Anterior cingulate cortex (tissue), 58 donors: Measurements from ENCODE around the gene MBD4.
"Not testable (repeated sequence)": the region's sequence is repeated elsewhere in the genome, so short reads cannot be mapped to it uniquely, and the experiment has no call there.

Experiments
- DNase-seq, 58 donors: peaks; one replicate each; lab custom pipeline; 2025; lab: John Stamatoyannopoulos, UW

Gene MBD4

DNA sequence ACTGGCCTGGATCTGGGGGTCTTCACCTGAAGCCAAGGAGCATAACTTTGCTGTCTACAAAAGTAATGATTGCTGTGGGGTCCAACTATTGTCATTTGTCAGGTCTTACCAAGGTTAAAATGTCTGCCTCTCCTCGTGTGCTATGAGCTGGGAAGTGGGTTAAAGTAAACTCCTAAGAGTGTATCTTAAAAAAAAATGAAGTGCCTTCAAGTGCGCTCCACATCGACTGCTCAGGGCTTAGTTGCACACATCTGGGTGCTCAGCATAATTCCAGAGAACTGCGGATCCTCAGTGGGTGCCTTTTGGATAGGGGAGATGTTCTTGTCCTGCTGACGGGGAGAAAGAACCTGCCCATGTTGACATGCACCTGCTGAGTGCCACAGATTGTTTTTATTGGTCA is 52.3 kb downstream of the MBD4 start:
- DNase-seq, result no peak

DNA sequence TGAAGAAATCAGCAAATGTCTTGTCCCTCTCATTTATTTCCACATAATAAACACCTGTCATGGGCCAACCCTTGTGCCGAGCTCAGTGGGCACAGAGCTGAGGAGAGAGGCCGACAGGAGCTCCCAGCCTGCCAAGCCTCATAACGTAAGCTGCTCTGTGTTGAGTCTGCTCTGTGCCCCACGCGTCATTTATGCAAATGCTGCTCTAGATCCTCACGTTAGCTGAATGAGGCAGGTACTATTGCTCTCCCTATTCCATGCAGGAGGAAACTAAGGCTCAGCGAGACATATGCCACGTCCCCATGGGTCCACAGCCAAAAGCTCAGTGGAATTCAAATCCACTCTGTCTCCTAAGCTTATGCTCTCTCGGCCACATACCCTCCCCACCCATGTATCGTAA is 52.8 kb downstream of the MBD4 start:
- no peak for DNase-seq

DNA sequence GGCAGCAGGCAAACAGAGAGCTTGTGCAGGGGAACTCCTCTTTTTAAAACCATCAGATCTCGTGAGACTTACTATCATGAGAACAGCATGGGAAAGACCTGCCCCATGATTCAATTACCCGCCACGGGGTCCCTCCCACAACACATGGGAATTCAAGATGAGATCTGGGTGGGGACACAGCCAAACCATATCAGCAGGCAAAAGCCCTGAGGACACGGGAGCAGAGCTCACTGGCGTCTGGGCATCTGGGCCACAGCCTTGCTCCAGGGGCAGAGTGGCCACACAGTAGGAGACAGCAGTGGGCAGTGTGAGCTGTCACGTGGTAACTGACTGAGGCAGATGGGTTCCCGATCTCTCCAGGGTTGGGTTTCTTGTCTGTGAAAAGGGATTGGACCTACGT is 54.2 kb downstream of the MBD4 start:
- not testable (repeated sequence) for DNase-seq

DNA sequence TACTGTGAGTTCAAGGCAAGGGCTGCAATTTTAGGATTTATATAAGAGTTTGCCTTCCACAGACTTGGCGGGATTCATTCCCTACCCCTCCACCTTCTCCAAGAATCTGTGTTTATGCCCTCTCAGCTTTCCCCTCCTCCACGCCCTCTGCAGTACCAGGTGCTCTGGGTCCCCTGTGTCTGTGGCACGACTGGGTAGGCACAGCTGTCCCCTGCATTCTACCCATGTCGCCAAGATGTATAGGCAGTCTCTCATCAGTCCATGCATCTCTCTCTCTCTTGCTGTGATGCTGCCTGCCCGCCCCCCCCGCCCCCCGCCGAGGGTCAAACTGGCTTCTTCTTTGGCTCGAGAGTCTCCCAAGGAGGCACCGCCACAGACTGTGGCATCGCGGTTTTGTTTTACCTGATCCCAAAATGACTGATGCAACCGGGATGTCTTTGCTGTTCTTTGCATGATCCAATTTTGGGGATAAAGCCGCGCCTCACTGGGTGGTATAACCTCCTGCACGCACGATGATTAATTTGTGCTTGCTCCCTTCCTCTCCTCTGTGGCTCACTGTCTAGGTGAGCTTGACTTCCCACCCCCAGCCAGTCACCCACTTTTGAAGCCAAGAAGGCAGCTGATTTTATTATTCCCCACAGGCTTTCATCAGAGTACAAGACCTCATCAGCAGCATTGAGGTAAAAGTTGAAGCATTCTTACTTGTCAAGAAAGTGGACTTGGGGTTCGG is 55.0 kb downstream of the MBD4 start:
- peak in 1 of 58 donors; percentile 8 for DNase-seq

DNA sequence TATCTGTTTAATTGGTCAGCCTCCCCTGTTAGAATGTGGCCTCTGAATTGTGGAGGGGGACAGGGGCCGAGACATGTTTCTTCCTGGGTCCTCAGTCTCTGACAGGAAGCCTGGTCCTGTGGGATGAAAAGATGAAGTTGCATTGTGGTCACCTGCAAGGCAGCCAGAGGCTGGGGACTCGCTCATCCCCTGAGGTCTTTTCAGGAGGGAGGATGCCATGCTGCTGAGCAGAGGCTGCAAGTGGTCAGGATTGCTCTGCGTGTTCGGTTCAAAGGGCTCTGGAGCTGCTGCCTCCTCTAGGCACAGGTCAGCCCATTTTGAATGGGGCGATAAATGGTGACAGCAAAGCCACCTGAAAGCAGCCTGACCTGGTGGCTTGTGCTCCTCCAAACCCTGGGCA is 55.6 kb downstream of the MBD4 start:
- not testable (repeated sequence) for DNase-seq

DNA sequence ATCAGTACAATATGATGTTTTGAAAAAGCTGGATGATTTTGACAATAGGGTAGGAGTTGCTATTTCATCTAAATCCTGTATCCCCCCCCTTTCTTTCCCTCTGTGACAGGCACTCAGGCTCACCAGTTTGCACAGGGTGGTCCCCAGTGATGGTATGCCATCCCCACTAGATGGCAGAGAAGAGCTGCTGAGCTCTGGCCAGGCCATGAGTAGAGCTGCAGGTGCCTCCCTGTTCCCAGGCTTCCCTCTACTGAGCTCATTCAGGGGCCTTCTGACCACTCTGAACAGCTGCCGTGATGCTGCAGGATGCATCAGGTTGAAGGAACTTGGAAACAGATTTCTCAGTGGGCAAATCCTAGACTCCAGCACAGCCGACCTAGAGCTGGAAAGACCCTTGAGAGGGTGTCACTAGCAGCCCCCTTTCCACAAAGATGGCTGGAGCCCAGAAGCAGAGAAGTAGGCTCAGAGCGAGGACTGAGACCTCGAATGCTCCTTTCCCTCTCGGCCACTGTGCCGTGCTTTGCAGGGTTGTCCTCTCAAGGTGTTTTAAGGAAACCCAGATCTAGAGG is 56.4 kb downstream of the MBD4 start:
- DNase-seq, result peak in 49 of 58 donors; percentile 3 to 82 (median 39)

DNA sequence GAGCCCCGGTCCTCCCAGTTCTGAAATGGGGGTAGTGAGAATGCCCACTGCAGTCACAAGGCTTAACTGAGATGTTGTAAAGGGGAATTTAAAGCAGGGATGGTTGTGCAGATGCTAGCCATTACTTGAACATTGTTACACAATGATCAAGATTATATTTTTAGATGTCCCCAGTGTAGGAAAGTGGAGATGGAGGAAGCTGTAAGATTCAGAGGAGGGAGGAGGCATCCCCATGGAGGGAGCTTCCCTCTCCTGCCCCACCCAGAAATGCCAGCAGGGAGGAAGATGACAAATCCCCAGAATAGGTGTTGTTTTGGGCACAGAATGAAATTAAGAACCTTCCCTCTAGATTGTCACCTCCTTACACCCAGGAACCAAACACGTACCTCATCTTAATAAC is 57.4 kb downstream of the MBD4 start:
- DNase-seq, result peak in 10 of 58 donors; percentile 5 to 75 (median 14)
